Activated CD4-positive, alpha-beta T cell treated with anti-CD3 and anti-CD28 coated beads for 24 hours (primary cell): ENCODE data around the gene ABCA10.
"Not testable (repeated sequence)": the region's sequence is repeated elsewhere in the genome, so short reads cannot be mapped to it uniquely, and the experiment has no call there.

Experiments
- DNase-seq, 2 donors: peaks; one replicate each; pipeline ENCODE4 v3.0.0-alpha.2; 2020; ENCODE audit warnings: low read depth in 2 of 2

The ABCA10 gene

GRCh38 chr17:69227541-69227940 is 1.1 kb downstream of the ABCA10 start:
- no peak for DNase-seq

- no peak for DNase-seq
Measured at GRCh38 chr17:69223809-69224208, 4.8 kb downstream of the ABCA10 start.

GRCh38 chr17:69222707-69223258 is 5.8 kb downstream of the ABCA10 start:
- no peak for DNase-seq

- DNase-seq = no peak
Measured at GRCh38 chr17:69220098-69220497, 8.5 kb downstream of the ABCA10 start.

- DNase-seq = no peak
Measured at GRCh38 chr17:69218986-69219385, 9.6 kb downstream of the ABCA10 start.

- no peak for DNase-seq
Measured at GRCh38 chr17:69213059-69213813, 15.4 kb downstream of the ABCA10 start.

- no peak for DNase-seq
Measured at GRCh38 chr17:69208640-69209039, 20.0 kb downstream of the ABCA10 start.

GRCh38 chr17:69207151-69207550 is 21.5 kb downstream of the ABCA10 start:
- no peak for DNase-seq

GRCh38 chr17:69198238-69198637 is 30.4 kb downstream of the ABCA10 start:
- DNase-seq = no peak

GRCh38 chr17:69196105-69196653 is 32.4 kb downstream of the ABCA10 start:
- not testable (repeated sequence) for DNase-seq

GRCh38 chr17:69192754-69193153 is 35.9 kb downstream of the ABCA10 start:
- DNase-seq = no peak

GRCh38 chr17:69188796-69189195 is 39.8 kb downstream of the ABCA10 start:
- DNase-seq = no peak

- DNase-seq = no peak
Measured at GRCh38 chr17:69188064-69188463, 40.6 kb downstream of the ABCA10 start.

- no peak for DNase-seq
Measured at GRCh38 chr17:69187294-69187693, 41.3 kb downstream of the ABCA10 start.

GRCh38 chr17:69179227-69179952 is 49.2 kb downstream of the ABCA10 start:
- no peak for DNase-seq

GRCh38 chr17:69176457-69176795 is 52.2 kb downstream of the ABCA10 start:
- no peak for DNase-seq

GRCh38 chr17:69175625-69176456 is 52.8 kb downstream of the ABCA10 start:
- DNase-seq = no peak

GRCh38 chr17:69175262-69175624 is 53.4 kb downstream of the ABCA10 start:
- no peak for DNase-seq

- no peak for DNase-seq
Measured at GRCh38 chr17:69173118-69173517, 55.5 kb downstream of the ABCA10 start.

GRCh38 chr17:69170377-69170776 is 58.2 kb downstream of the ABCA10 start:
- DNase-seq = no peak

GRCh38 chr17:69168642-69169041 is 60.0 kb downstream of the ABCA10 start:
- DNase-seq = not testable (repeated sequence)

- no peak for DNase-seq
Measured at GRCh38 chr17:69166957-69167356, 61.7 kb downstream of the ABCA10 start.
